CD4-positive, alpha-beta memory T cell (primary cell): Measurements from ENCODE around the gene SPEM3. TPM values are rescaled to one million over a fixed set of nuclear protein-coding genes. Genes with fewer than 3 reads are reported as not detected.
A peak's percentile ranks its signal among the peaks of the same experiment; 100 is the strongest.

ENCODE experiments used
- CTCF ChIA-PET: fragments of 350-600 bp; sonication (Branson Sonifier 250); formaldehyde crosslinking; loops from one replicate; lab custom pipeline; 2021; ENCODE audit warnings: inconsistent platforms; ENCODE audit not compliant: partially characterized antibody; lab: Charles Lee
- POLR2A ChIA-PET: fragments of 350-600 bp; sonication (Branson Sonifier 250); formaldehyde crosslinking; loops from one replicate; lab custom pipeline; 2021; ENCODE audit not compliant: partially characterized antibody; lab: Charles Lee
- DNase-seq, 5 donors: peaks; one replicate each; pipeline versions ENCODE4 v3.0.0 to v3.0.0-alpha.2; 2020 to 2022; ENCODE audit warnings: mixed read lengths in 1 of 5
- H3K27ac ChIP-seq: one replicate; pipeline ENCODE4 v1.7.0; 2013; ENCODE audit warnings: low read depth, low read length
- H3K27me3 ChIP-seq: 2 replicates; pipeline ENCODE4 v1.7.0; 2013; ENCODE audit warnings: mild to moderate bottlenecking, low read length, moderate library complexity; ENCODE audit not compliant: insufficient read depth
- H3K36me3 ChIP-seq: 2 replicates; pipeline ENCODE4 v1.7.0; 2013; ENCODE audit warnings: mild to moderate bottlenecking, low read length, moderate library complexity; ENCODE audit not compliant: insufficient read depth
- H3K4me1 ChIP-seq: 2 replicates; pipeline ENCODE4 v1.7.0; 2013; ENCODE audit warnings: mild to moderate bottlenecking, low read length, moderate library complexity; ENCODE audit not compliant: insufficient read depth
- H3K4me3 ChIP-seq, 2 donors: one replicate each; pipeline ENCODE4 v1.7.0; 2013; ENCODE audit warnings: low read length in 2 of 2, mild to moderate bottlenecking in 1 of 2
- H3K9me3 ChIP-seq, 2 donors: one replicate each; pipeline ENCODE4 v1.7.0; 2013; ENCODE audit warnings: low read length in 2 of 2, control low read depth in 1 of 2; ENCODE audit not compliant: control insufficient read depth in 1 of 2
- H3K27ac Mint-ChIP-seq, 7 donors: one replicate each; pipeline ENCODE4 v1.8.0; 2020 to 2021; ENCODE audit warnings: mixed read lengths in 7 of 7, mild to moderate bottlenecking in 6 of 7, inconsistent platforms in 3 of 7, moderate library complexity in 3 of 7
- H3K27me3 Mint-ChIP-seq, 2 donors: one replicate each; pipeline ENCODE4 v1.8.0; 2020 to 2021; ENCODE audit warnings: mixed read lengths in 2 of 2
- H3K36me3 Mint-ChIP-seq, 2 donors: one replicate each; pipeline ENCODE4 v1.8.0; 2020 to 2021; ENCODE audit warnings: mixed read lengths in 2 of 2, inconsistent platforms in 1 of 2, mild to moderate bottlenecking in 1 of 2
- H3K4me1 Mint-ChIP-seq, 4 donors: one replicate each; pipeline ENCODE4 v1.8.0; 2020 to 2021; ENCODE audit warnings: mixed read lengths in 4 of 4, mild to moderate bottlenecking in 1 of 4
- H3K4me3 Mint-ChIP-seq, 8 donors: one replicate each; pipeline ENCODE4 v1.8.0; 2020 to 2021; ENCODE audit warnings: mixed read lengths in 8 of 8, mild to moderate bottlenecking in 7 of 8, moderate library complexity in 6 of 8, inconsistent platforms in 3 of 8
- H3K9me3 Mint-ChIP-seq, 8 donors: one replicate each; pipeline ENCODE4 v1.8.0; 2020 to 2021; ENCODE audit warnings: mixed read lengths in 8 of 8, mild to moderate bottlenecking in 5 of 8, inconsistent platforms in 3 of 8, moderate library complexity in 1 of 8
- intact Hi-C: fragments of 100-400 bp; cut with micrococcal nuclease; formaldehyde crosslinking; loops from one replicate; pipeline ENCODE4 v1.15.1; 2023
- polyA plus RNA-seq, 2 donors: library from polyadenylated mRNA; unstranded; fragments of 300-500 nt; fragmentation: Illumina TruSeq; gene quantifications; one replicate each; pipeline ENCODE4 v1.2.3, GENCODE V29; 2021
- total RNA-seq, 2 experiments: library from RNA; stranded (reverse); gene quantifications; one replicate each; pipeline ENCODE4 v1.2.3, GENCODE V29; 2021

The SPEM3 gene
- total and polyA plus RNA-seq, 4 experiments from 2014 or later = not detected

GRCh38 chr17:7435676-7436555 is 7.3 kb downstream of the SPEM3 start:
- Mint-ChIP-seq H3K27ac (peak overlapping the region; percentile 94 to 99 (median 97)), H3K27me3 (peaks cover 13 to 14% of the 10 kb centered on the region in 2 donors), H3K4me3 (peak overlapping the region; percentile 89 to 96 (median 94)), H3K4me1 (peaks cover 25 to 54% (median 36%) of the 10 kb centered on the region in 4 donors), H3K9me3 (no peaks in the 10 kb centered on the region), H3K36me3 (peaks cover 5 to 9% of the 10 kb centered on the region in 2 donors)
- Histone ChIP-seq H3K4me1 (peaks cover 44% of the 10 kb centered on the region), H3K4me3 (peak overlapping the region; percentile 89), H3K27me3 (peaks cover 22% of the 10 kb centered on the region), H3K36me3 (no peaks in the 10 kb centered on the region), H3K9me3 (no peaks in the 10 kb centered on the region), H3K27ac (peak overlapping the region; percentile 86)
- DNase-seq = peak in 2 of 5 donors; percentile 66 to 73
- POLR2A ChIA-PET = interaction anchor here (0.5 to 9.3 kb wide), 41 partner anchors 10 to 421 kb away, joined by 3 to 176 read pairs (median 5); partner anchors contain the start of genes ACAP1, CD68, CHRNB1 and GPS2
- intact Hi-C loops = loop anchor here (1.0 to 2.0 kb wide), 11 partner anchors 19 to 389 kb away; partner anchors contain the start of genes PHF23, PLSCR3, POLR2A and TMEM256
- CTCF ChIA-PET = interaction anchor here (0.7 to 5.4 kb wide), 42 partner anchors 8 to 253 kb away, joined by 3 to 88 read pairs (median 8); partner anchors contain the start of genes ACAP1, KCTD11, MPDU1 and NEURL4

- peak overlapping the region; percentile 94 to 99 (median 97) for H3K27ac Mint-ChIP-seq
- ChIA-PET POLR2A (interaction anchor here (0.7 to 9.3 kb wide), 43 partner anchors 9 to 420 kb away, joined by 3 to 176 read pairs (median 5); partner anchors contain the start of genes ACAP1, CD68, CHRNB1 and GPS2), CTCF (interaction anchor here (0.8 to 5.4 kb wide), 47 partner anchors 10 to 391 kb away, joined by 3 to 88 read pairs (median 7); partner anchors contain the start of genes ACAP1, KCTD11, MPDU1 and NEURL4)
- DNase-seq = peak; percentile 81 to 86 (median 84)
- Histone ChIP-seq H3K4me3 (peak overlapping the region; percentile 89), H3K9me3 (no peaks in the 10 kb centered on the region), H3K27me3 (peaks cover 26% of the 10 kb centered on the region), H3K27ac (peak overlapping the region; percentile 86), H3K36me3 (no peaks in the 10 kb centered on the region), H3K4me1 (peaks cover 47% of the 10 kb centered on the region)
- no peaks in the 10 kb centered on the region for H3K9me3 Mint-ChIP-seq
- peak overlapping the region; percentile 89 to 96 (median 94) for H3K4me3 Mint-ChIP-seq
- peaks cover 16% of the 10 kb centered on the region in 2 donors for H3K27me3 Mint-ChIP-seq
- H3K4me1 Mint-ChIP-seq = peaks cover 25 to 54% (median 36%) of the 10 kb centered on the region in 4 donors
- intact Hi-C loops = loop anchor here (1.0 to 2.0 kb wide), 6 partner anchors 43 to 390 kb away; partner anchors contain the start of genes KCTD11, SENP3 and ZBTB4
- peaks cover 5 to 9% of the 10 kb centered on the region in 2 donors for H3K36me3 Mint-ChIP-seq
Observed at GRCh38 chr17:7436556-7437368, 8.1 kb downstream of the SPEM3 start.

- POLR2A ChIA-PET = interaction anchor here (0.8 to 9.3 kb wide), 36 partner anchors 8 to 392 kb away, joined by 3 to 176 read pairs (median 7); partner anchors contain the start of genes ACAP1, CHRNB1, KCTD11 and NEURL4
- intact Hi-C loops = loop anchor here (1.0 to 2.0 kb wide), 6 partner anchors 42 to 391 kb away; partner anchors contain the start of genes KCTD11, SENP3 and ZBTB4
- Histone ChIP-seq H3K4me3 (no peak overlapping the region), H3K27ac (no peak overlapping the region), H3K4me1 (peaks cover 47% of the 10 kb centered on the region), H3K9me3 (no peaks in the 10 kb centered on the region), H3K36me3 (no peaks in the 10 kb centered on the region), H3K27me3 (peaks cover 26% of the 10 kb centered on the region)
- peaks cover 25 to 54% (median 37%) of the 10 kb centered on the region in 4 donors for H3K4me1 Mint-ChIP-seq
- peak overlapping the region in 2 of 7 donors; percentile 39 to 98 for H3K27ac Mint-ChIP-seq
- peak in 1 of 5 donors; percentile 38 for DNase-seq
- CTCF ChIA-PET = interaction anchor here (0.8 to 5.4 kb wide), 42 partner anchors 10 to 391 kb away, joined by 3 to 88 read pairs (median 7); partner anchors contain the start of genes ACAP1, KCTD11, MPDU1 and NEURL4
- no peaks in the 10 kb centered on the region for H3K9me3 Mint-ChIP-seq
- peaks cover 21% of the 10 kb centered on the region in 2 donors for H3K27me3 Mint-ChIP-seq
- H3K36me3 Mint-ChIP-seq = peaks cover 5 to 9% of the 10 kb centered on the region in 2 donors
- H3K4me3 Mint-ChIP-seq = peak overlapping the region; percentile 69 to 96 (median 79)
Observed at GRCh38 chr17:7437369-7437863, 8.8 kb downstream of the SPEM3 start.

- H3K36me3 ChIP-seq = no peaks in the 10 kb centered on the region
- ChIA-PET POLR2A (interaction anchor here (1.2 to 9.3 kb wide), 10 partner anchors 18 to 249 kb away, joined by 3 to 176 read pairs (median 22); partner anchors contain the start of genes ACAP1, POLR2A, SENP3 and SLC35G6), CTCF (interaction anchor here (0.9 to 5.4 kb wide), 10 partner anchors 9 to 128 kb away, joined by 3 to 88 read pairs (median 28); partner anchors contain the start of genes KCTD11, POLR2A, SENP3 and TMEM256)
- Mint-ChIP-seq H3K27me3 (peaks cover 22 to 26% of the 10 kb centered on the region in 2 donors), H3K36me3 (peaks cover 5 to 9% of the 10 kb centered on the region in 2 donors), H3K27ac (peak overlapping the region in 4 of 7 donors; percentile 39 to 98 (median 79)), H3K4me1 (peaks cover 25 to 54% (median 37%) of the 10 kb centered on the region in 4 donors), H3K4me3 (peak overlapping the region; percentile 64 to 81 (median 79)), H3K9me3 (no peaks in the 10 kb centered on the region)
- H3K27ac ChIP-seq = no peak overlapping the region
- H3K9me3 ChIP-seq = no peaks in the 10 kb centered on the region
- intact Hi-C loops = loop anchor here (1.0 to 2.0 kb wide), 6 partner anchors 41 to 391 kb away; partner anchors contain the start of genes KCTD11, SENP3 and ZBTB4
- no peak overlapping the region for H3K4me3 ChIP-seq
- H3K4me1 ChIP-seq = peaks cover 47% of the 10 kb centered on the region
- DNase-seq = peak; percentile 25 to 65 (median 35)
- H3K27me3 ChIP-seq = peaks cover 26% of the 10 kb centered on the region
Observed at GRCh38 chr17:7437950-7438614, 9.4 kb downstream of the SPEM3 start.

GRCh38 chr17:7438656-7439460 is 10.2 kb downstream of the SPEM3 start:
- Mint-ChIP-seq H3K9me3 (no peaks in the 10 kb centered on the region), H3K27ac (peak overlapping the region in 4 of 7 donors; percentile 51 to 98 (median 69)), H3K36me3 (peaks cover 5 to 9% of the 10 kb centered on the region in 2 donors), H3K4me3 (peak overlapping the region; percentile 17 to 81 (median 68)), H3K4me1 (peaks cover 25 to 54% (median 37%) of the 10 kb centered on the region in 4 donors), H3K27me3 (peaks cover 25 to 33% of the 10 kb centered on the region in 2 donors)
- intact Hi-C loops = no loop called here
- H3K27ac ChIP-seq = no peak overlapping the region
- DNase-seq = peak in 1 of 5 donors; percentile 5
- H3K4me1 ChIP-seq = peaks cover 47% of the 10 kb centered on the region
- CTCF ChIA-PET = interaction anchor here (0.9 to 5.4 kb wide), 4 partner anchors 26 to 84 kb away, joined by 3 to 88 read pairs (median 28); partner anchors contain the start of genes KCTD11, POLR2A and TMEM95
- no peak overlapping the region for H3K4me3 ChIP-seq
- no peaks in the 10 kb centered on the region for H3K36me3 ChIP-seq
- peaks cover 30% of the 10 kb centered on the region for H3K27me3 ChIP-seq
- POLR2A ChIA-PET = interaction anchor here (0.9 to 9.3 kb wide), 9 partner anchors 17 to 248 kb away, joined by 3 to 176 read pairs (median 4); partner anchors contain the start of genes ACAP1, MPDU1, POLR2A and SENP3
- no peaks in the 10 kb centered on the region for H3K9me3 ChIP-seq
